GM21786 (cell line): ENCODE results near the gene VANGL1.

ENCODE experiments used
- ATAC-seq: cut with Tn5 transposase; IDR thresholded peaks from one replicate; pipeline ENCODE4 v1.9.1; 2021; ENCODE audit not compliant: unreplicated experiment

Gene VANGL1

DNA sequence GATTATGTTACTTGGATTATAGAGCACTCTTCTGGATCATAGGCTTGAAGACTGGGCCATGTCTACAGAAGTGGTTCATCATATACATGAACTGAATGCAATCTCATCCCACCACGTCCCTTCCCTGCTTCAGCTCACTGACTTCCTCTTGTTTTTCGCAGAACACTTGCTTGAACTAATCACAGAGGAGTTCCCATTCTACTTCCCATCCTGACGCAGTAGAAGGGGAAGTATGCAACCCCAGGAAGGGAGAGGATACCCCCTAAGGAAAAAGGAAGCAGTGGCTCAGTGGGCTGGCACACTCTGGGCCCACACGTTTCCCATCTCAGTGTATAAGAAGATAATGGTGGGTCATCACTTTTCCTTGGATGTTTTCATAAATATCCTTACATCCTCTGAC is 90.5 kb downstream of the VANGL1 start:
- ATAC-seq, result no peak

DNA sequence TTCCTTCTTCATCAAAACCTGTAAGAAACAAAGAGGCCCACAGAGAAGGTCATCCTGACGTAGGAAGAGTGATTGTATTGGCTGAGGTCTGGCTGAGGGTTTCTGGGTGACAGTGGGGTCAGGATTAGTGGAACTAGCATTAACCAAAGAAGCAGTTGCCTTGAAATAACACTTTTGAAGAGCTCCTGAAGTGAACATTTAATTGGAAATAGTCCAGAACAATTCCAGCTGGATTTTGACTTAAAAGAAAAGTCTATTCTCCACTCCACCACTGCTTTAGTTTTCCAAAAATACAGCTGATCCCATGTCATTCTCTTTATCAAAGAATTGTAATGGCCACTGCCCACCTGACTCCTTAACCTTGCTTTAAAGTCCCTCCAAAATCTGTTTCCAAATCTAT is 99.0 kb downstream of the VANGL1 start:
- no peak for ATAC-seq

DNA sequence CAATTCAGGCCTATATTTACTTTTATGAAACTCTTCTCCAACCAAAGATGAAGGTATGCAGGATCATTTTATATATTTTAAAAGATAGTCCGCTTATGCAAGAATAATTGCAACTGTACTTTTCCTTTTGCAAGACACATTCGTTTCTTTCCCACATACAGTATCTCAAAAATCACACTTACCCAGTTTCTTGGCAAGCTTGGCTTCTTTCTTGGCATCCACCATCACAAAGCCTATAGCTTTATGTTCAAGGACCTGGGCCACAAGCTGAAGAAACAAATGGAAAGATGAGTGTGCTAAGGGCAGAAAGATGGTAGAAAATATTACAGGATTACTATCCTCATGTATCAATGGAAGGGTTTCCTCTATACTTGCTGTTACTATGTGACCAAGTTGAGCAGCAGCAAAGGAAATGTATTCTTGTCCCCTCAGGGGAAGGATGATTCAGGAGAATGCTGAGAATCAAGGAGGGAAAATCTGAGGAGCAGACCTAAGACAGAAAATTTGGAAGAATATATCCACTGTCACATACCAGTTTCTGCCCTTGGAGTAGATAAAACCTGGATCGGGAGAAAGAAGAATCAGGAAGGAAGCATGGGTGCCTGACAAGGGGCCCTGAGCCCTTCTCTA is 103.0 kb downstream of the VANGL1 start:
- ATAC-seq, result no peak

DNA sequence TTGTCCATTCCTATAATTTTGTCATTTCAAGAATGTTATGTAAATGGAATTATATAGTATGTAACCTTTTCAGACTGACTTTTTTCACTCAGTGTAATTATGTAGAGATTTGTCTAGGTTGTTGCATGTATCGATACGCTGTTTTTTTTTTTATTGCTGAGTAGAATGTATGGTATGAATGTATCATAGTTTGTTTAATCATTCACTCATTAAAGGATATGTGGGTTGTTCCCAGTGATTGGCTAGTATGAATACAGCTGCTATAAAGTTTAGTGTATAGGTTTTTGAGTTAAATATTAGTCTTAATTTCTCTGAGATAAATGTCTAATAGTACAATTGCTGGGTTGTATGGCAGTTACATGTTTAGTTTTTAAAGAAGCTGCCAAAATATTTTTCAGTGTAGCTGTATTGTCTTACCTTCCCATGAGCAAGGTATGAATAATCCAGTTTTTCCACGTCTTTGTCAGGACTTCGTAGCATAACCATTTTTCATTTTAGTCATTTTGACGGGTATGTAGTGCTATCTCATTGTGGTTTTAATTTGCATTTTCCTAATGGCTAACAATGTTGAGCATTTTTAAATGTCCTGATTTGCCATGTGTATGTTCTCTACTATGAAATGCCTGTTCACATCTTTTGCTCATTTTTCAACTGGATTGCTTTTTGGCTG is 104.4 kb downstream of the VANGL1 start:
- no peak for ATAC-seq
